MM.1S (cell line): ENCODE data around the gene NBEA.

Experiments
- DNase-seq: peaks from one replicate; pipeline ENCODE4 v3.0.0-alpha.2; 2015
- H2AFZ ChIP-seq: fragments of 300-600 bp; sonication (generic); 2 replicates; pipeline ENCODE4 v1.6.0; 2016; ENCODE audit warnings: antibody characterized with exemption, low read length
- H3F3A ChIP-seq: fragments of 300-600 bp; sonication (generic); 2 replicates; pipeline ENCODE4 v1.6.1; 2016; ENCODE audit warnings: mild to moderate bottlenecking, antibody characterized with exemption, low read length, moderate library complexity, mixed read lengths; ENCODE audit not compliant: insufficient read depth
- H3K27ac ChIP-seq: fragments of 300-600 bp; sonication (generic); 2 replicates; pipeline ENCODE4 v1.5.1; 2016; ENCODE audit warnings: mild to moderate bottlenecking, low read length
- H3K27me3 ChIP-seq: fragments of 300-600 bp; sonication (generic); replicated peaks from 2 replicates; pipeline ENCODE4 v1.6.0; 2016; ENCODE audit warnings: low read length; ENCODE audit not compliant: insufficient read depth
- H3K36me3 ChIP-seq: fragments of 300-600 bp; sonication (generic); replicated peaks from 2 replicates; pipeline ENCODE4 v1.6.1; 2016; ENCODE audit warnings: mild to moderate bottlenecking, low read length, mixed read lengths; ENCODE audit not compliant: insufficient read depth
- H3K4me1 ChIP-seq: fragments of 300-600 bp; sonication (generic); 2 replicates; pipeline ENCODE4 v1.6.1; 2016; ENCODE audit warnings: low read length, mixed read lengths
- H3K4me2 ChIP-seq: fragments of 300-600 bp; sonication (generic); 2 replicates; pipeline ENCODE4 v1.6.0; 2016; ENCODE audit warnings: low read depth, low read length
- H3K4me3 ChIP-seq: fragments of 300-600 bp; sonication (generic); 2 replicates; pipeline ENCODE4 v1.5.1; 2016; ENCODE audit warnings: low read length, mixed read lengths
- H3K79me2 ChIP-seq: fragments of 300-600 bp; sonication (generic); 2 replicates; pipeline ENCODE4 v1.6.1; 2016; ENCODE audit warnings: mixed run types, low read length, mixed read lengths
- H3K9ac ChIP-seq: fragments of 300-600 bp; sonication (generic); 2 replicates; pipeline ENCODE4 v1.6.1; 2016; ENCODE audit warnings: low read length, mixed read lengths
- H3K9me2 ChIP-seq: fragments of 300-600 bp; sonication (generic); replicated peaks from 2 replicates; pipeline ENCODE4 v1.6.1; 2016; ENCODE audit warnings: mild to moderate bottlenecking, low read length, mixed read lengths; ENCODE audit not compliant: insufficient read depth
- H3K9me3 ChIP-seq: fragments of 300-600 bp; sonication (generic); replicated peaks from 2 replicates; pipeline ENCODE4 v1.6.1; 2016; ENCODE audit warnings: mild to moderate bottlenecking, low read length, mixed read lengths; ENCODE audit not compliant: insufficient read depth
- H4K20me1 ChIP-seq: fragments of 300-600 bp; sonication (generic); 2 replicates; pipeline ENCODE4 v1.6.1; 2016; ENCODE audit warnings: mild to moderate bottlenecking, low read length, moderate library complexity, mixed read lengths; ENCODE audit not compliant: insufficient read depth
- CTCF ChIP-seq: fragments of 300-600 bp; sonication (generic); IDR thresholded peaks from 2 replicates; pipeline ENCODE4 v1.5.1; 2016; ENCODE audit warnings: antibody characterized with exemption, low read length, mixed read lengths
- EZH2 ChIP-seq: fragments of 300-600 bp; sonication (generic); optimal IDR thresholded peaks from 2 replicates; pipeline ENCODE3; 2017; ENCODE audit warnings: low read depth, mild to moderate bottlenecking, antibody characterized with exemption, low read length, mixed read lengths
- EZH2phosphoT487 ChIP-seq: fragments of 300-600 bp; sonication (generic); IDR thresholded peaks from 2 replicates; pipeline ENCODE4 v1.6.1; 2018; ENCODE audit warnings: antibody characterized with exemption, low read length

Gene NBEA

DNA sequence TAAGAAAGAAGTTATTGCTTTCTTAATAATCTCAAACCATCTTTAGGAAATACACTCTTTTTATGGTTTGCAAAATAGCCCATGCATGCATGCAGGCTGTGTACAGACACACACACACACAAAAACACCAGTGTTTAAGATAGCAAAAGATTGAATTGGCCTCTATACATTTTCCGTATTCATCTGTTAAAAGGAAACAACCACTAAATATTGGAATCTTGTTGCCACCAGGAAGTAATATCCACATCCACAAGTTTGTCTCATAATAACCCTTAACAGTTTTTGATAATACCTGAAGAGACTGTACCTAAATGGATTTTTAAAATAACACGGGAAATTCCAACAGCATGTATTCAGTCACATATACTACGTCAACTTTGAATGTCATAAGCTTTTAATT is 541.7 kb downstream of the NBEA start:
- Histone ChIP-seq H3F3A (no peaks in the 10 kb centered on the region), H3K4me2 (no peak overlapping the region), H3K36me3 (no peaks in the 10 kb centered on the region), H3K4me1 (no peaks in the 10 kb centered on the region), H3K9ac (no peak overlapping the region), H3K79me2 (no peaks in the 10 kb centered on the region), H3K27ac (no peak overlapping the region), H4K20me1 (no peaks in the 10 kb centered on the region), H3K9me2 (no peaks in the 10 kb centered on the region), H2AFZ (no peak overlapping the region), H3K9me3 (no peaks in the 10 kb centered on the region), H3K4me3 (no peak overlapping the region), H3K27me3 (no peaks in the 10 kb centered on the region)
- DNase-seq = no peak
- TF ChIP-seq EZH2phosphoT487 = no peak
- TF ChIP-seq CTCF = no peak
- TF ChIP-seq EZH2 = no peak

- Histone ChIP-seq H3K4me3 (no peak overlapping the region), H3K9me3 (no peaks in the 10 kb centered on the region), H3K9ac (no peak overlapping the region), H3K4me1 (no peaks in the 10 kb centered on the region), H3K9me2 (no peaks in the 10 kb centered on the region), H3K27ac (no peak overlapping the region), H3K36me3 (no peaks in the 10 kb centered on the region), H3K4me2 (no peak overlapping the region), H2AFZ (no peak overlapping the region), H3K79me2 (no peaks in the 10 kb centered on the region), H4K20me1 (no peaks in the 10 kb centered on the region), H3K27me3 (no peaks in the 10 kb centered on the region), H3F3A (no peaks in the 10 kb centered on the region)
- TF ChIP-seq CTCF = no peak
- no peak for TF ChIP-seq EZH2
- TF ChIP-seq EZH2phosphoT487 = no peak
- no peak for DNase-seq
These were observed 542.3 kb downstream of the NBEA start for GRCh38 chr13:35484384-35484783.

DNA sequence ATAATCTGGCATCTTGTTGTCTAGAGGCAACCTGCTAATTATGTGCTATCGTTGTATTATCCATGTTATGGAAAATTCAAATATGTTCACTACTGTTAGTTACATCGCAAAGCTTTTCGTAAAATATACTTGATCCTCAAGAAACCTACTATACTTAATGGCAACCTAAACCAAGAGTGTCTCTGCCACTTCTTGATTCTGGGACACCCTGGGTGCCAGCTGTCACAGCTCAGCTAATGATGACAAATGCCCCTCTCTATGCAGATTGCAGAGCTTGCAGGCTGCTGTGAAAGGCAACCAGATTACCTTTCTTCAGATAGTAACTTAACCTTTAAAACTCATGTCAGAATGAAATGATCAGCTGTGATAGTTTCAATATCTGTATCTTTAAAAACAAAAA is 543.4 kb downstream of the NBEA start:
- DNase-seq = no peak
- no peak overlapping the region for H3K4me2 ChIP-seq
- TF ChIP-seq CTCF (no peak), EZH2phosphoT487 (no peak), EZH2 (no peak)

More for the DNA sequence above, 543.4 kb downstream of the NBEA start:
- no peaks in the 10 kb centered on the region for H3K36me3 ChIP-seq
- H3K9ac ChIP-seq = no peak overlapping the region
- no peaks in the 10 kb centered on the region for H3K9me2 ChIP-seq
- H2AFZ ChIP-seq = no peak overlapping the region
- H3K4me3 ChIP-seq = no peak overlapping the region
- no peak overlapping the region for H3K27ac ChIP-seq
- no peaks in the 10 kb centered on the region for H3K4me1 ChIP-seq
- no peaks in the 10 kb centered on the region for H3F3A ChIP-seq
- no peaks in the 10 kb centered on the region for H3K79me2 ChIP-seq
- H4K20me1 ChIP-seq = no peaks in the 10 kb centered on the region
- no peaks in the 10 kb centered on the region for H3K27me3 ChIP-seq
- no peaks in the 10 kb centered on the region for H3K9me3 ChIP-seq
